GM12891 (cell line): ENCODE results near the gene TPPP2.

Experiments
- DNase-seq: peaks from one replicate; pipeline ENCODE4 v3.0.0; 2011; ENCODE audit warnings: low spot score; ENCODE audit not compliant: insufficient read length
- FAIRE-seq: peaks from 2 replicates; lab custom pipeline; 2011; peaks lifted over from hg19 to GRCh38; lab: Jason Lieb, UNC
- PAX5 ChIP-seq: IDR thresholded peaks from 2 replicates; pipeline ENCODE4 v1.6.1; 2011; ENCODE audit warnings: low read length, moderate library complexity, mild to moderate bottlenecking; ENCODE audit not compliant: insufficient read depth, severe bottlenecking
- POLR2A ChIP-seq: IDR thresholded peaks from 2 replicates; pipeline ENCODE4 v1.6.1; 2011; ENCODE audit warnings: low read depth, low read length, control low read depth
- POLR2AphosphoS5 ChIP-seq: IDR thresholded peaks from 2 replicates; pipeline ENCODE4 v1.6.1; 2011; ENCODE audit warnings: low read depth, low read length, control low read depth
- POU2F2 ChIP-seq: IDR thresholded peaks from 2 replicates; pipeline ENCODE4 v1.6.1; 2011; ENCODE audit warnings: low read depth, mild to moderate bottlenecking, control low read depth, low read length, moderate library complexity
- SPI1 ChIP-seq: IDR thresholded peaks from 2 replicates; pipeline ENCODE4 v1.6.1; 2011; ENCODE audit warnings: low read depth, low read length, control low read depth
- TAF1 ChIP-seq: IDR thresholded peaks from 2 replicates; pipeline ENCODE4 v1.6.1; 2011; ENCODE audit warnings: low read depth, low read length, control low read depth

TPPP2 gene

DNA sequence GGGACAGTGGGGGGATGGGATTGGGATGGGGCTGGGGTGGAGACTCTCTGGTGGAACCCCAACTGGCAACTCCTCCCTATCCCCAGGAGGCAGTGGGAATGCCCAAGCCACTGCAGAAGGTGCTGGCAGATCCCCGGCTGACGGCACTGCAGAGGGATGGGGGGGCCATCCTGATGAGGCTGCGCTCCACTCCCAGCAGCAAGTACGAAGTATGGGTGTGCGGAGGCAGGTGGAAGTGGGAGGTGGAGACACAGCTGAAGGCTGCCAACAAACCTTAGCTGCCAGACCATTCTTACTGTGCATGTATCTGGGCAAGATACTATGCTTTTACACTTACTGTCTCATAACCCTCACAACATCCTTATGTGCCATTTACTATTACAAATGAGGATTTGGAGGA is 48.3 kb downstream of the TPPP2 start:
- DNase-seq (no peak), FAIRE-seq (no peak)
- TF ChIP-seq SPI1 (no peak), TAF1 (no peak)

DNA sequence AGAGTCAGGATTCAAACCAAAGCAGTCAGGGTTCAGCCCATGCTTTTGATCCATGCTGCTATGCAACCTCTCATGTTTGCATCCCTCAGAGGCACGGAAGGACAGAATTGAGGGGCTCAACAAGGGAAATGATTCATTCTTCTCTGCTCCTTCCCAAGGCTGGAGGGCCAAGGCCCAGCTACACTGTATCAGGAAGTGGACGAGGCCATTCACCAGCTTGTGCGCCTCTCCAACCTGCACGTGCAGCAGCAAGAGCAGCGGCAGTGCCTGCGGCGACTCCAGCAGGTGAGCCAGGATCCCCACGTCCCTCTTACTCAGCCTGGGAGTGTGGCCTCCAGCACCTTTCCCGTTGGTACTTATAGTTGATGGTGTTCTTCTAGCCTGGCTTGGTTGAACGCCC is 48.7 kb downstream of the TPPP2 start:
- TF ChIP-seq PAX5 (no peak), POLR2A (no peak), SPI1 (no peak), POU2F2 (no peak), TAF1 (no peak), POLR2AphosphoS5 (no peak)
- no peak for FAIRE-seq
- no peak for DNase-seq

DNA sequence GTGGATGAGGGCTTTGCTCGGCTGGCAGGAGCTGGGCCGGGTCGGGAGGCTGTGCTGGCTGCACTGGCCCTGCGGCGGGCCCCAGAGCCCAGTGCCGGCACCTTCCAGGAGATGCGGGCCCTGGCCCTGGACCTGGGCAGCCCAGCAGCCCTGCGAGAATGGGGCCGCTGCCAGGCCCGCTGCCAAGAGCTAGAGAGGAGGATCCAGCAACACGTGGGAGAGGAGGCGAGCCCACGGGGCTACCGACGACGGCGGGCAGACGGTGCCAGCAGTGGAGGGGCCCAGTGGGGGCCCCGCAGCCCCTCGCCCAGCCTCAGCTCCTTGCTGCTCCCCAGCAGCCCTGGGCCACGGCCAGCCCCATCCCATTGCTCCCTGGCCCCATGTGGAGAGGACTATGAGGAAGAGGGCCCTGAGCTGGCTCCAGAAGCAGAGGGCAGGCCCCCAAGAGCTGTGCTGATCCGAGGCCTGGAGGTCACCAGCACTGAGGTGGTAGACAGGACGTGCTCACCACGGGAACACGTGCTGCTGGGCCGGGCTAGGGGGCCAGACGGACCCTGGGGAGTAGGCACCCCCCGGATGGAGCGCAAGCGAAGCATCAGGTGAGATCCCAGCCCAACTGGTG is 51.6 kb downstream of the TPPP2 start:
- TF ChIP-seq SPI1 (no peak), PAX5 (no peak), TAF1 (no peak)
- DNase-seq (no peak), FAIRE-seq (no peak)
